NCI-H2196 (cell line): Measurements from ENCODE around the gene ELOB.
"Not testable (repeated sequence)": the region's sequence is repeated elsewhere in the genome, so short reads cannot be mapped to it uniquely, and the experiment has no call there.

ENCODE experiments used
- DNase-seq: peaks from one replicate; lab custom pipeline; 2025; ENCODE audit not compliant: unreplicated experiment; lab: John Stamatoyannopoulos, UW

ELOB gene

DNA sequence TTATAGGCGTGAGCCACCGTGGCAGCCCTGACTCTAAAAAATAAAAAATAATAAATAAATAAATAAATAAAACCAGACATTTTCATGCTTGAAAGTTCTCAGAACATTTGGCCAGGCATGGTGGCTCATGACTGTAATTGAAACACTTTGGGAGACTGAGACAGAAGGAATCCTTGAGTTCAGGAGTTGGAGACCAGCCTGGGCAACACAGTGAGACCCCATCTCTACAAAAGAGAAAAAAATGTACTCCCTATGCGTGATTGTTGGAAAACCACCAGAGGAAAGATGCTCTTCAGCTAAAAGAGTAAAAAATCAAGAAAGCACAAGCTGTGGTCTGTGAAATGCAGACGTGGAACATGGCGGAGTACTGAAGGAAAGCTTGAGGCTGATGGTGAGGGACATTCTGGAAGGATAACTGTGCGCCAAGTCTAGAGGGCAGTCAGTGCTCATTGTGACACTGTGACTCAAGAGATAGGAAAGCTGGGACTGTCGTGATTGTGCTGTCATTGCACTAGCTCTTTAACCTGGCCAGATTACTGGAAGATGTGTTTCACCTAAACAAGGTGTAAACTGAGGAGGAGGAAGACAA, 52.9 kb downstream of the ELOB start:
- no peak for DNase-seq

DNA sequence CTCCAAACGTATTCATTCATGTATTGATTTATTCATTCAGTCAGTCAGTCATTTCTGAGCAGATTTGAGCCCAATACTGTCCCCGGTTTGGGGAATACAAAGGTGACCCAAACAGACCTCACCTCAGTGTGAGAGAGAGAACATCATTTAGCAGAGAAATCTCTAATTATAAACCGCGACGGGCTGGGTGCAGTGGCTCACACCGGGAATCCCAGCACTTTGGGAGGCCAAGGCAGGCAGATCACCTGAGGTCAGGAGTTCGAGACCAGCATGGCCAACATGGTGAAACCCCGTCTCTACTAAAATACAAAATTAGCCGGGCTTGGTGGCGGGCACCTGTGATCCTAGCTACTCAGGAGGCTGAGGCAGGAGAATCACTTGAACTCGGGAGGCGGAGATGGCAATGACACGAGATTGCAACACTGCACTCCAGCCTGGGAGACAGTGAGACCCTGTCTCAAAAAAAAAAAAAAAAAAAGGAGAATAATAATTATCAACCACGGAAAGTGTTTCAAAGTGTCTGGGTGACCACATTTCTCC, 55.4 kb downstream of the ELOB start:
- not testable (repeated sequence) for DNase-seq
